ENCODE data around the gene UGT1A6. TPM values are rescaled to one million over a fixed set of nuclear protein-coding genes. Genes with fewer than 3 reads are reported as not detected.

UGT1A6 gene
- total RNA-seq, 1 experiment from 2014 or later, result 549 TPM

- DNase-seq, result peak in 1 of 2 experiments; percentile 15
- H3F3A ChIP-seq (ENCODE audit: insufficient read depth, low read depth), result no peaks in the 10 kb centered on the region
- H2AFZ ChIP-seq, result no peak overlapping the region
- H3K4me2 ChIP-seq, result no peak overlapping the region
- H3K4me3 ChIP-seq, result no peak overlapping the region
- no peaks in the 10 kb centered on the region for H3K27me3 ChIP-seq (ENCODE audit: insufficient read depth, low read depth)
- no peaks in the 10 kb centered on the region for H4K20me1 ChIP-seq (ENCODE audit: insufficient read depth)
- intact Hi-C loops (cut with micrococcal nuclease; ENCODE audit: unreplicated experiment), result no loop called here
- no peak overlapping the region for H3K27ac ChIP-seq
- TF ChIP-seq CTCF (conservative IDR thresholded peaks at IDR 0.05), result no peak
- TF ChIP-seq EZH2 (IDR thresholded peaks at IDR 0.05; ENCODE audit: low read depth), result no peak
- no TSS peak for BruUV-seq (replicated peaks)
- H3K9me2 ChIP-seq (ENCODE audit: insufficient read depth), result peaks cover 4% of the 10 kb centered on the region; the same call in 1 of the 2 replicates
- H3K9me3 ChIP-seq (ENCODE audit: insufficient read depth, low read depth), result 0 out of 2 replicates have a peak, but pooled peaks cover 1% of the 10 kb centered on the region
- no peaks in the 10 kb centered on the region for H3K79me2 ChIP-seq (ENCODE audit: low read depth)
- H3K36me3 ChIP-seq (ENCODE audit: low read depth), result no peaks in the 10 kb centered on the region
- ChIA-PET POLR2A (ENCODE audit: unreplicated experiment) (no interaction called here), CTCF (no interaction called here)
- no peaks in the 10 kb centered on the region for H3K4me1 ChIP-seq (replicated peaks; ENCODE audit: insufficient read depth)
These were observed 17.7 kb upstream of the UGT1A6 start for GRCh38 chr2:233674995-233675394.

GRCh38 chr2:233676046-233676445 lies 16.6 kb upstream of the UGT1A6 start:
- no peaks in the 10 kb centered on the region for H3K36me3 ChIP-seq (ENCODE audit: low read depth)
- ChIA-PET POLR2A (ENCODE audit: unreplicated experiment) (no interaction called here), CTCF (no interaction called here)
- intact Hi-C loops (cut with micrococcal nuclease; ENCODE audit: unreplicated experiment), result no loop called here
- peaks cover 4% of the 10 kb centered on the region; the same call in 1 of the 2 replicates for H3K9me2 ChIP-seq (ENCODE audit: insufficient read depth)
- H3K27ac ChIP-seq, result no peak overlapping the region
- H3K9me3 ChIP-seq (ENCODE audit: insufficient read depth, low read depth), result 0 out of 2 replicates have a peak, but pooled peaks cover 4% of the 10 kb centered on the region
- H3K79me2 ChIP-seq (ENCODE audit: low read depth), result no peaks in the 10 kb centered on the region
- H3K4me1 ChIP-seq (replicated peaks; ENCODE audit: insufficient read depth), result no peaks in the 10 kb centered on the region
- no peaks in the 10 kb centered on the region for H4K20me1 ChIP-seq (ENCODE audit: insufficient read depth)
- DNase-seq, result peak in 1 of 2 experiments; percentile 29
- no peaks in the 10 kb centered on the region for H3F3A ChIP-seq (ENCODE audit: insufficient read depth, low read depth)
- no peak overlapping the region for H3K4me3 ChIP-seq
- no peak overlapping the region for H2AFZ ChIP-seq
- no peaks in the 10 kb centered on the region for H3K27me3 ChIP-seq (ENCODE audit: insufficient read depth, low read depth)
- no peak overlapping the region for H3K4me2 ChIP-seq
- BruUV-seq (replicated peaks), result no TSS peak
- no peak for TF ChIP-seq EZH2 (IDR thresholded peaks at IDR 0.05; ENCODE audit: low read depth)
- TF ChIP-seq CTCF (conservative IDR thresholded peaks at IDR 0.05), result no peak

- Histone ChIP-seq H3K27me3 (ENCODE audit: insufficient read depth, low read depth) (no peaks in the 10 kb centered on the region), H3K27ac (no peak overlapping the region), H3K4me2 (no peak overlapping the region), H3K4me1 (replicated peaks; ENCODE audit: insufficient read depth) (no peaks in the 10 kb centered on the region), H3K36me3 (ENCODE audit: low read depth) (no peaks in the 10 kb centered on the region), H3K4me3 (no peak overlapping the region), H3F3A (ENCODE audit: insufficient read depth, low read depth) (no peaks in the 10 kb centered on the region), H2AFZ (no peak overlapping the region), H3K9me3 (ENCODE audit: insufficient read depth, low read depth) (0 out of 2 replicates have a peak, but pooled peaks cover 4% of the 10 kb centered on the region), H3K79me2 (ENCODE audit: low read depth) (no peaks in the 10 kb centered on the region), H4K20me1 (ENCODE audit: insufficient read depth) (no peaks in the 10 kb centered on the region), H3K9me2 (ENCODE audit: insufficient read depth) (peaks cover 4% of the 10 kb centered on the region; the same call in 1 of the 2 replicates)
- DNase-seq, result no peak
- intact Hi-C loops (cut with micrococcal nuclease; ENCODE audit: unreplicated experiment), result no loop called here
- TF ChIP-seq CTCF (conservative IDR thresholded peaks at IDR 0.05) (no peak), EZH2 (IDR thresholded peaks at IDR 0.05; ENCODE audit: low read depth) (no peak)
- ChIA-PET POLR2A (ENCODE audit: unreplicated experiment) (no interaction called here), CTCF (no interaction called here)
- no TSS peak for BruUV-seq (replicated peaks)
These were observed 13.5 kb upstream of the UGT1A6 start for GRCh38 chr2:233679196-233679595.
